GM21423 (cell line): ENCODE results near the gene GMPPB.
"Not testable (repeated sequence)": the region's sequence is repeated elsewhere in the genome, so short reads cannot be mapped to it uniquely, and the experiment has no call there.

Experiments used
- ATAC-seq: cut with Tn5 transposase; IDR thresholded peaks from one replicate; pipeline ENCODE4 v1.9.1; 2021; ENCODE audit warnings: mild to moderate bottlenecking, moderate library complexity; ENCODE audit not compliant: unreplicated experiment

Gene GMPPB

GRCh38 chr3:49694409-49695070 lies 29.2 kb downstream of the GMPPB start:
- not testable (repeated sequence) for ATAC-seq

DNA sequence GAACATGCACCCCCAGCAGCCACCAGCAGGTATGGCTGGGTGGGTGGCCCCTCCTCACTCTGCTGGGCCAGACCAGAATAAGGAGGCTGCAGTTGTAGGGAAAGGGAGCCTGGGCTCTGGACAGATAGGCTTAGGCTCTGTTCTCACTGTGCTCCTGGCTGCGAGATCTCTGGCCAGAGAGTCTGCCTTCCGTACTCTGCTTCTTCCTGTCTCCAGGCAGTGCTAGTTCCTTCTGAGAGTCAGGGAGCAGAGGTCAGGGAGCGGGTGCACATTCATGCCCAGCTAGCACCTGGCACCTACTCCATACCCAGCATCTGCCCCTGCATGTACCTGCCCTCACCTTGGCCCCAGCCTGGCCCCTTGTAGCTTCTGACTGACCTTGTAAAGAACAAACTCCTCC lies 32.3 kb downstream of the GMPPB start:
- not testable (repeated sequence) for ATAC-seq

- not testable (repeated sequence) for ATAC-seq
Observed at GRCh38 chr3:49690856-49691255, 32.9 kb downstream of the GMPPB start.

GRCh38 chr3:49689908-49690624 lies 33.7 kb downstream of the GMPPB start:
- ATAC-seq: not testable (repeated sequence)

DNA sequence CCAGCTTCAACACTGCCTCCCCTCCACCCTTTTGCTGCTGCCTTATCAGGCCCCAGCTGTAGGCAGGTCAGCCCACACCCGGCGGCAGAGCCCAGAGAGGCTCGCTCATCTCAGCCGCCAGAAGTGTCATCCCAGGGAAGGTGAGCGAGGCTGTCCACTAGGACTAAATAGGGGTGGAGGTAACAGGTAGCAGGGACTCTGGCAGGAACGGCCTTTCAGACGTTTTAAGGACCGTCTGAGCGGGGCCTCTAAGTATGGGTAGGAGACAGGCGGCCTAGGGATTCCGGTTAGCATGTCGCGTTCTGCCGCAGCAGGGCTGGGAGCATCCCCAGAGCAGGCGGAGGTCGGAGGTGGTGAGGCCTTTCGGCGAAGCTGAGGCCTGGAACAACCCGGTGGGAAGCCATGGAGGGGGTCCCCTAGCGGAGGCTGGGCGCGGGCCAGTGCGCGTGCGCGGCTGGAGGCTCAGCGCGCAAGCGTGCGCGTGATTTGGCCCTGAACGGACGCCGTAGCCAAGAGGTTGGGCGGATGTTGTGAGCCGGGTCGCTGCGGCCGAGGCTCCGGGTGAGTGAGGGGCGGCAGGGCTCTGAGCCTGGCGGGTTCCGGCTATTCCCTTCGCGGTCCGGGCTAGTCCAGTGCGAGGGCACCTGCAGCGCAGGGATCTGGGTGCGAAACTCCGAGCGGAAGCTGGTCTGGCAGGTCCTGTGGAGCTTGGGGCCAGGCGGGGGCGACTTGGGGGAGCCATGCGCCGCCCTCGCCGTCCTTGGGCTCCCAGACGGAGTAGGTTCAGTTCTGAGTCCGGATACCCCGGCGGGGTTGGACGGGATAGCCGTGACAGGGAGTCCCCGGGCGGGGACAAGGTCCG lies 34.5 kb downstream of the GMPPB start, which contains the start of the genes MST1 and RNF123:
Gene MST1 (minus strand): TSS at position 429 of the 862 bp plus-strand sequence. CDS start 783 bp downstream, outside the sequence.
Gene RNF123 (plus strand): TSS at position 512 of the 862 bp plus-strand sequence. CDS start 1,609 bp downstream, outside the sequence.
- peak; percentile 66 for ATAC-seq

DNA sequence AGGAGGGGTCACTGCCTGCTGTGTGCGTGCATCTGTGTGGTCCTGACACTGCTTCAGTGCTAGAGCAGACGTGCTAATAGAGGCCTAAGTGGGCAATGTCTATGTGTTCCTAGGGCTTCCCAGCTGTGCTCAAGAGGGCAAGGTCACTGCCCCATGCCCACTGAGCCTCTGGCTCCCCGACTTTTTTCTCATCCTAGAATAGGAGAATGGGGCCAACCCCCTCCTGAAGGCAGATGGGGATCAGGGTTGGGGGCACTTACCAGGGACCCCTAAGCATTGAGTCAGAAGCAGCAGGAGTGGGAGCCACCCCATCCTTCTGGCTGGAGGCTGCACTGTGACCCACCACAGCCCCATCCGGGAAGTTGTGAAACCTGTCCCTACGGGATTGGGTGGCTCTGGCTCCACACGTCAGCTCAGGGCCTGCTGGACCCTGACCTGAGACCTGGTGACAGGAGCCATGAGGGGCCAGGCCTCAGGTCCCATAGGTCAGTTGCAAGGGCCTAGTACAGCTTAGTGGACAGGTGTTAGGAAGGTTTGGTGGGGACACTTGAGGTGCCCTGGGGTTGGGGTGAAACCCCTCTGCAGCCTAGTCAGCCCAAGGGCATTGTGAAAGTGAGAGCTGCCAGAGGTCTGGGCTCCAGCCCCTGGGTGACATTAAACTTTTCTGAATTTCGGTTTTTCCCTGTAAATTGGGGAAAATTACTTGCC lies 35.3 kb downstream of the GMPPB start:
- not testable (repeated sequence) for ATAC-seq

DNA sequence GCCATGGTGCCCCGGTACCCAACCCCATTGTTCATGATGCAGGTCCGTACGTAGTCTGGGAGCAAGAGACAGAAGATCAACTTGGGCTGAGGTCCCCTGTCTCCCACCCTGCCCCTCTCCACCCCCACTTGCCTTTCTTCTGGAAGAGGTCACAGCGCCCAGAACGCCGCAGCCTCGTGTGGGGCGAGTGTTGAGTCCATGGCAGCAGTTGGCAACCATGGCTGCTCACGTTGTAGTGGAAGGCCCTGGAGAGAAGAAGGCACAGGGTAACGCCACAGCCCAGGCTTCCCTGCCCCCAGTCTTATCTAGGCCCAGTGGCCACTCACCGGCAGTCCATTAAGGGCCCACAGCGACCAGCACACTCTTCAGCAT lies 36.3 kb downstream of the GMPPB start:
- not testable (repeated sequence) for ATAC-seq

DNA sequence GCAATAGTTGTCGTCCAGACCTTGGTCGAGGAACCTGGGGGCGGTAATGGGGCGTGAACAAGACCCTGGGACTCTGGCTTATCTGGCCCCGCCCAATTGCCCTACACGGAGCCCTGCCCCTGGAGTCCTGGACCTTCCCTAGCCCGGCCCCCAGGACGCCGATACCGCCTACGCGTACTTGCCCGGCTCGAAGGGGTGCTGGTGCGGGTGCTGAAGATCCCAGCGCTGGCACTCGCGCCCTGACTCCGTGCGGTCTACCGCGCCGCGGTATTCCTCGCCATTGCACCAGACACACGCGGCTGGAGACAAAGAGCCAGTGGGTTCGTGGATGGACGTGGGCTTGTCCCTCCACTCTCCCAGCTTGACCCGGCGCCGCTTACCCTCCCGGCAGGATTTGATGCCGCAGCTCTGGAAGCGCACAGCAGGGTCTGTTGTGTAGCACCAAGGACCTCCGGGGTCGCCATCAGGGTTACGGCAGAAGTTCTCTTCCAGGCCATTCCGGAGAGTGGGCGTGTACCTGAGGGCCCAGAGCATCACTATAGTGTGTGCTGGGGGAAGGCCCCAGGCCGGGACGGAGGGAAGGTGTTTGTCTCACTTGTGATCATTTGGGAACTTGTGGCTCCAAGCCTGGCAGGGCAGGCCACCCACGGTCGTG lies 36.9 kb downstream of the GMPPB start:
- ATAC-seq: not testable (repeated sequence)

DNA sequence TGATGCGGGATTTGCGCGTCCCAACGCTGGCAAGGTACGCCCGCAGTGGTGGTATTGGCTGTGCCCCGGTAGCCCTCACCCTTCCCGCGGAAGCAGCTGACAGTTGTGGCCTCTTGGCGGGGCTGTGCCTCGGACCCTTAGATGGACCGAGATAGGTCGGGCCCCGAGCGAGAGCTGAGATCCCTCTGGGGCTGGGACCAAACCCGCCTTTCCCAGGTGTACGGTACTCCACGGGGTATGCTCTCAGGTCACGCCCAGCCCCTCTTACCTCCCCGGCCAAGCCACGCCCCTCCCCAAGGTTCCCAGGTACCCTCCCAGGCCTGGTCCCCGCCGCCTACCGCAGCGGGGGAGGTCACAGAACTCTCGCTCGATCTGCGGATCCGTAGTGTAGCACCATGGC lies 37.4 kb downstream of the GMPPB start:
- not testable (repeated sequence) for ATAC-seq

- not testable (repeated sequence) for ATAC-seq
Observed at GRCh38 chr3:49685846-49686245, 37.9 kb downstream of the GMPPB start.

GRCh38 chr3:49685103-49685502 lies 38.6 kb downstream of the GMPPB start:
- not testable (repeated sequence) for ATAC-seq

GRCh38 chr3:49684453-49684852 lies 39.3 kb downstream of the GMPPB start:
- not testable (repeated sequence) for ATAC-seq

DNA sequence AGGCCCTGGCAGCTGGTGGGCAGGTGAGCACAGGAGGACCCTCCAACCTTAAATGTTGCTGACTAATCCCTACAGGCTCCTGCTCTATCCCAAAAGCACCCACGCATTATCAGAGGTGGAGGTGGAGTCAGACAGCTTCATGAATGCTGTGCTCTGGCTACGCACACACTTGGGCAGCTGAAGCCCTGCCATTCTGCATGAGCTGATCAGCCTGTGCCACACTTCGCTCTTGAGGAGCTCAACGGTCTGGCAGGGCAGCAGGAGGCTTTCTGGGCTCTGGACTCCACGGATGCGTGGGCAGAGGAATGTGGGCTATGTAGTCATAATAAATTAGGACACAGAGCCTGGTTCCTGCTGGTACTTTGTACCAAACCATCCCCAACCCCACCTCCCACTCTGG lies 40.6 kb downstream of the GMPPB start:
- no peak for ATAC-seq

DNA sequence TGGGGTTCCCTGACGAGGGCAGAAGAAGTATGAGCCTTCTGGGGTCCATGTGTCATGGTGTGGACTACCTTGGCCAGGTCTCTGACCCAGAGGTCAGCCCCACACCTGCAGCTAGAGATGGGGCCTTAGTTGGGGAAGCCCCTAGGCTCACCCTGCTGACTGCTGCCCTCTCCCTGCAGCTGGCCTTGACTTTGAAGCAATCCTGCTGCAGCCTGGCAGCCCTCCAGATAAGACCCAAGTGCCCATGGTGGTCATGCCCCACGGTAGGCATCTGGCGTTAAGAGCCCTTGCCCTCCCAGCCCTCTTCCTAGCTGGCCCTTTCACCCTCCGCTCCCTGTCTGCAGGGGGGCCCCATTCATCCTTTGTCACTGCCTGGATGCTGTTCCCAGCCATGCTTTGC lies 42.2 kb downstream of the GMPPB start:
- no peak for ATAC-seq

- no peak for ATAC-seq
Observed at GRCh38 chr3:49681232-49681522, 42.6 kb downstream of the GMPPB start.

DNA sequence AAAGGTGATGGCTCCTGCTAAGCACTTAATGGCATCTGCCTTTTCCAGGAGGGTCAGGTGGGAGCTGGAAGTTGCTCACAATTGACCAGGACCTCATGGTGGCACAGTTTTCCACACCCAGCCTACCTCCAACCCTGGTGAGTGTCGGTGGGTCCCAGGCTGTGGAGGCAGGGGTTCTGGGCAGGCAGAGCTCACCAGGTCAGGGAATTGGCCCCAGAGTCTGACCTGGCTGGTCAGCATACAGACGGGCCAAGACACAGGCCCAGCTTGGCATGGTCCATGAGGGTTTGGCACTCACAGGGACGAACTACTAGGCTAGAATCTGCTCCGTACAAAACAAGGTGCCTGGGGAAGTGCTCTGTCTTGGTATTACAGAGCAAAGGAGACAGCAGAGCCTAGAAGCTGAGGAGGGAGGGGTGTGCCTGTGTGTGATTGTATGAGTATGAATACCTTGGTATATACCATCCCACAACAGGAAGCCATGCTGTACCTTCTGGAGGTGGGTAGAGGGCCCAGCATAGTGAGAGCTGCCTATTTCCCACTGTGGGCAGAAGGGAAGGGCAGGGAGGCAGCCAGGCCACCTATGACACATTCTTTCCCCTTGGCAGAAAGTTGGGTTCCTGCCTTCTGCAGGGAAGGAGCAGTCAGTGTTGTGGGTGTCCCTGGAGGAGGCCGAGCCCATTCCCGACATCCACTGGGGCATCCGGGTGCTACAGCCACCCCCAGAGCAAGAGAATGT lies 43.1 kb downstream of the GMPPB start:
- no peak for ATAC-seq

DNA sequence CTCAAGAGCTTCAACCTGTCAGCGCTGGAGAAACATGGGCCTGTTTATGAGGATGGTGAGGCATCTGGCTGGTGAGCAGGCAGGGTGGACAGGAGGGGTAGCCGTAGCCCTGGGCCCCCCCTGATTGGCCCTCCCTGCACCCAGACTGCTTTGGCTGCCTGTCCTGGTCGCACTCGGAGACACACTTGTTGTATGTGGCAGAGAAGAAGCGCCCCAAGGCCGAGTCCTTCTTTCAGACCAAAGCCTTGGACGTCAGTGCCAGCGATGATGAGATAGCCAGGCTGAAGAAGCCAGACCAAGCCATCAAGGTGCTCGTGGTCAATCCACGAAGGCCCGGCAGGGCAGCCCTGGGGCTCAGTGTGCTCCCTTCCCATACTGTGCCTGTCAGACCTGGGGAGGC lies 47.8 kb downstream of the GMPPB start:
- no peak for ATAC-seq

DNA sequence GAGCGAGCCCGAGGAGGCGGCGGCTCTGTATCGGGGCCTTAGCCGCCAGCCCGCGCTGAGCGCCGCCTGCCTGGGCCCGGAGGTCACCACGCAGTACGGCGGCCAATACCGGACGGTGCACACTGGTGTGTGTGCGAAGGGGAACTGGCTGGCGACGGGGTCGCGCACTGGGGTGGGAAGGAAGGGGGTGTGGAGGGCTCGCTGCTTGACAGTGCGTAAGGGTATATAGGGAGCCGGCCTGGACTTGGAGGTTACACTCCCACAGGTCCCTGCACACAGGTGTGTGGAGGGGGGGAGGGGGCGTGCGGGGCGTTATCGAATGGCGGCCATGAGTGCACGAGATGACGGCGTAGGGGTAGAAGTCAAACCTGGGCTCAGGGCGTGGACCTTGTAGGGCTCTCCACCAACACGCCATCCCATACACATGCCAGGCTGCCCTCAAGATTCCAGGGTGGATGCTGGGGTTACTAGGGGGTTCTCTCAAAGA lies 49.2 kb downstream of the GMPPB start:
- peak; percentile 21 for ATAC-seq

GRCh38 chr3:49673715-49674496 lies 49.8 kb downstream of the GMPPB start, which contains the start of gene APEH:
Gene APEH (plus strand): TSS chr3:49674351. CDS start chr3:49674402, 51 bp downstream.
- ATAC-seq: peak; percentile 78
